Measurements from ENCODE around the gene NUP210. TPM values are rescaled to one million over a fixed set of nuclear protein-coding genes. Genes with fewer than 3 reads are reported as not detected.
"Not testable (repeated sequence)": the region's sequence is repeated elsewhere in the genome, so short reads cannot be mapped to it uniquely, and the experiment has no call there.

Gene NUP210
- polyA plus RNA-seq, 12 donors = 6.0 to 10.9 (median 8.4) TPM; not detected in 1

- no peak for DNase-seq
Measured at GRCh38 chr3:13407926-13408325, 12.2 kb downstream of the NUP210 start.

- no peak for DNase-seq
Measured at GRCh38 chr3:13407475-13407874, 12.6 kb downstream of the NUP210 start.

DNA sequence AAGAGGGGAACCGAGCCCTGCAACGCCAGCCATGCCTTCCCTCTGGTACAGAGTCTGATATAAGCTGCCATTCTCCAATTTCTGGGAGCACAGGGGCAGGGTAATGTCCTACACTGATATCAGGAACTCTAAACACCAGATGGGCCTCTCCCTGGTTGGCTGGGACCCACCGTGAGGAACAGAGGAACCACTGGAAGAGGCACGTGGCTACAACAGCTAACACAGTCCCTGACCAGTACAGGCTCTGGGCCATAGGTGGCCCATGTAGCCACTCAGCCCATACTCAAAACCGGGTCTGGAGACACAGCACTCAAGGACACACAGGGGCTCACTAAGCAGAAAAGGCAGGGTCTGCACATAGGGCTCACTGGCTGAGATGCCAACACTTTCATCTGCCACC, 13.9 kb downstream of the NUP210 start:
- DNase-seq = no peak

DNA sequence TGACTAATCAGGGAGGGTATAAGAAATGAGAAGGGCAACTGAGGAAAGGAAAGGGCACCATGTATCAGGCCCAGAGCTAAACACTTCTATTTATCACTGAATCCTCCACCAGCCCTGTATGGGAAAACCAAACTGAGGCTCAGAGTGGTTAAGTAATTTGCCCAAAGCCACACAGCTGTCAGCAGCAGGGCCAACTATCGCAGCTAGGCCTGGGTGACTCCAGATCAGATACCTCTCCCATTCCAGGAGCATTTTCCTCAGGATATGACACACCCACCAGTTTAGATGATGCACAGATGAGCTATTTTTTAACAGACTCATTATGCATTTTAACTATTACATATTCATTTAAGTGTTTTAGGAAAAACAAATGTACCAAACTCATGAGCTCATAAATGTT, 14.5 kb downstream of the NUP210 start:
- DNase-seq = no peak

GRCh38 chr3:13404626-13405452, 15.3 kb downstream of the NUP210 start:
- no peak for DNase-seq

- no peak for DNase-seq
Measured at GRCh38 chr3:13403847-13404246, 16.3 kb downstream of the NUP210 start.

DNA sequence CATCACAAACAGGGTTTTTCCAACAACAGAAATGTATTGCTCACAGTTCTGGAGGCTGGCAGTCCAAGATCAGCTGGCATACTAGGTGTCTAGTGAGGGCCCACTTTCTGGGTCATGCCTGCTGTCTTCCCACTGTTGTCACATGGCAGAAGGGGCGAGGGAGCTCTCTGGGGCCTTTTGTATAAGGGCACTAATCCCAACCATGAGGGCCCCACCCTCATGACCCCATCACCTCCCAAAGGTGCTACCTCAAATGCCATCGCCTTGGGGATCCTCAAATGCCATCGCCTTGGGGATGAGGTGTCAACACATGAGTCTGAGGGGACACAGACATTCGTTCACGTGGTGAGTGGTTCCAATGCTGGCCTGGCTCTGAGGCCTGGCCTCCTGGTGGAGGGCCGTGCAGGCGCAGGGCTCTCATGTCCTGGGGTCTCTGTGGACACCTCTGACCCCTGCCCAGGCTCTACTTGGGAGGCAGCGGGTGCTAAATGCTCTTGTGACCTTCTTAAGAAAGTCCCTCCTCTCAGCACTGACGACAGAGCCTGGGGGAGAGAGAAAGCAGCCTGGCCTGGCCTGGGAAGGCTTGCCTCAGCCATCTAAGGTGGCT, 16.8 kb downstream of the NUP210 start:
- DNase-seq = no peak

- no peak for DNase-seq
Measured at GRCh38 chr3:13401149-13401548, 19.0 kb downstream of the NUP210 start.

- DNase-seq = no peak
Measured at GRCh38 chr3:13400114-13400673, 19.9 kb downstream of the NUP210 start.

- no peak for DNase-seq
Measured at GRCh38 chr3:13399603-13400002, 20.5 kb downstream of the NUP210 start.

- DNase-seq = no peak
Measured at GRCh38 chr3:13397316-13397715, 22.8 kb downstream of the NUP210 start.

GRCh38 chr3:13394363-13394762, 25.8 kb downstream of the NUP210 start:
- DNase-seq = no peak

GRCh38 chr3:13393427-13394360, 26.4 kb downstream of the NUP210 start:
- DNase-seq = no peak

DNA sequence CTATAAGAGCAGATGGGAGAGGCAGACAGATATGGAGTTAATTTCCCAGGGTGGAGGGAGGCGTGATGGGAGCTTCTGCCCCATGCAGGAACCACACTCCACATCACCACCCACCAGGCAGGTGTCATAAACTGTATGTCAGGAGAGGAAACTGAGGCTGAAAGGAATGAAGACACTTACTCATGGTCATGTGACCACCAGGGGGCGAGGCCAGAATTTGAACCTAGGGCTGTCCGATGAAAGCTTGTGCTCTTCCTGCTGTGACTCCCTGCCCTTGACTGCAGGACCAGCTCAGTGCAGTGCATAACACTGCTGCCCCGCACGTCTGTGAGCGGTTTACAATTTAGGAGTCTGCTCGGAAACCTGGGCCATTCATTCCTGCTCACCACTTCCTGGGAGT, 28.8 kb downstream of the NUP210 start:
- no peak for DNase-seq

- no peak for DNase-seq
Measured at GRCh38 chr3:13389378-13389777, 30.7 kb downstream of the NUP210 start.

DNA sequence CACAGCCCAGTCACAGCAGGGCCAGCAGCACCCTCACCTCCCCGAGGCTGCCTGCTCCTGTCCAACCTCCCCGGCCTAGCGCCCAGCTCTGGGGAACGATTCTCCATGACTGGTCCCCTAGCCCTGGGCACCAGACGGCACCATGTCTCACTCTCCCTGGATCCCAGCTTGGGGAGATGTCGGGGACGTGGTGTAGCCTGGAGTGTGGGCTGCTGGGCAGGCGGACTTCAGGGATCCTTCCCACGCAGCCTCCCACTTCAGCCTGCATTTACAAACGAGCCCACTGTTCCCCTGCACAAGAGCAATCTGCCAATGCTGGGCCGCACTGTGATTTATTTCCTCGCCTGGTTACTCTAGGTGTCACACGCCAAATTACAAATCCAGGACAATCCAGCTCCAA, 31.3 kb downstream of the NUP210 start:
- DNase-seq = no peak

DNA sequence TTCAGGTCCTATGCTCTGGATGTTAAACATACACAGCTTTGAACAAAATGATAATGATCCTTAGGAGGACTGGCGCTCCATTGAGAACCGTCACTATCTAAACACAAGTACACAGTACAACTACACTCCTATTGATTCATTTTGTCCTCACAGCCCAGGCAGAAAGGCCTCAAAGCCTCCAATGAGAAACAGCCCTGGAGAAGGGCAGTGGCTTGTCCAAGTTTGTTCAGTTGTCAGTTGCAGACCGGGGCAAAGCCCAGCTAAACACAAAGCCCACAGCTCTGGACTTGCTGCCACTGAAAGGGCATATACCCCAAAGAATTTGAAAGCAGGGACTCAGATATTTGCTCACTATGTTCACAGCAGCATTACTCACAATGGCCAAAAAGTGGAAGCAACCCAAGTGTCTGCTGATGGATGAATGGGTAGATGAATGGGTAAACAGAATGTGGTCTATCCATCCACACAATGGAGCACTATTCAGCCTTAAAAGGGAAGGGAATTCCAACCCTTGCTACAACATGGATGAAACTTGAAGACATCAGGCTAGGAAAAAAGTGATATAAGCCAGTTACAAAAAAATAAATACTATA, 34.7 kb downstream of the NUP210 start:
- DNase-seq = no peak

DNA sequence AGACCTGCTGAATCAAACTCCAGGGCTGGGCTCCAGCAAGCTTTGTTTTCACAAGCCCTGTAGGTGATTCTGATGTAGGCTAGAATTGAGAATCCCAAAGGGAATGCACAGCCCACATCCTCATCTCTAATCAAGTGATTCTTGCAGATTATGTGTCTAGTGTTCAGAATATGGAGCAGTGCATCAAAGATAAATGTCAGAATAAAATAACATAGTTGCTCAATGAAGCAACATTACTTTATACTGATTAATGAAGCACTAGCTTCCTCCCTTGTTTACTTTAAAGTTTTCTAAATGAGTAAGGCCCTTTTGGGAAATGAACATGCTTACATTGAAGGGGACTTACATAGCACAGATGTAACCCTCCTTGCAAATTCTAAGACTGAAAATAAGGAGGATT, 39.2 kb downstream of the NUP210 start:
- no peak for DNase-seq

- peak; percentile 26 for DNase-seq
Measured at GRCh38 chr3:13379201-13379830, 40.8 kb downstream of the NUP210 start.

DNA sequence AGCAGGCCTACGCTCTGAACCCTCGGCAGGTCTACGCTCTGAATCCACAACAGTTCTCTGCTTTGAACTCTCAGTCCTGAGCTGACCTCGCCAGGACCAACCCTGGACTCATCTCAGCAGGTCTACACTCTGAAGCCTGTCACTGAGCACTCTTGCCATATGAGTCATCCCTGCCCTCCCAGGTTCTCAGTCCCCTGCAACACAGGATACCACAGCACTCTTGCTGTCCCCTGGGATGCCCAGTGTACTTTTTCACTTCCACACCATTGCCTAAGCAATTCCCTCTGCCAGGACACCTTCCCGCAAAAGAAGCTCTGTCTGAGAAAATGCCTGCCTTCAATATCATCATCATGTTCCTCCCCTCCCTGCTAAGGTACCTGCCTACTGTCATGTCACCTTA, 42.0 kb downstream of the NUP210 start:
- no peak for DNase-seq

GRCh38 chr3:13377741-13378140, 42.4 kb downstream of the NUP210 start:
- not testable (repeated sequence) for DNase-seq
